GM12878 (cell line): Measurements from ENCODE around the gene OR13J1. TPM values are rescaled to one million over a fixed set of nuclear protein-coding genes. Genes with fewer than 3 reads are reported as not detected.

Experiments
- CHD4 ChIP-seq: fragments of 200-600 bp; sonication (generic); IDR thresholded peaks from 2 replicates; pipeline ENCODE4 v1.6.1; 2016; ENCODE audit warnings: mild to moderate bottlenecking
- CREM ChIP-seq: IDR thresholded peaks from 2 replicates; pipeline ENCODE4 v1.6.1; 2014; ENCODE audit warnings: antibody characterized with exemption, low read depth
- KLF5 ChIP-seq: fragments of 450-650 bp; IDR thresholded peaks from 2 replicates; pipeline ENCODE4 v1.6.1; 2014; ENCODE audit warnings: mild to moderate bottlenecking; ENCODE audit not compliant: partially characterized antibody
- NFIC ChIP-seq: IDR thresholded peaks from 2 replicates; pipeline ENCODE4 v1.6.1; 2012; ENCODE audit warnings: low read depth, mild to moderate bottlenecking, inconsistent platforms, low read length, moderate library complexity
- PAX8 ChIP-seq: fragments of 450-650 bp; IDR thresholded peaks from 2 replicates; pipeline ENCODE4 v1.6.1; 2017; ENCODE audit warnings: mild to moderate bottlenecking, moderate library complexity
- RAD51 ChIP-seq: fragments of 450-650 bp; IDR thresholded peaks from 2 replicates; pipeline ENCODE4 v1.6.1; 2016; ENCODE audit warnings: moderate library complexity, mild to moderate bottlenecking, inconsistent platforms
- STAT3 ChIP-seq: IDR thresholded peaks from 2 replicates; pipeline ENCODE4 v1.6.1; 2011; ENCODE audit warnings: low read depth, low read length, improper control_type of control experiment
- polyA plus RNA-seq, 11 experiments: library from polyadenylated mRNA; depleted of rRNA in 4 of 11; unstranded in 6 of 11; stranded (reverse) in 5 of 11; fragments of >200 nt; fragmentation: Nextera tagmentation in 4 of 11; fragmentation: Illumina TruSeq in 1 of 11; extraction: Ambion mirVana in 4 of 11; extraction: Trizol in 1 of 11; gene quantifications; 1 replicate in 1 of 11; 2 replicates in 10 of 11; pipeline versions ENCODE4 v1.2.1 to v1.2.3, GENCODE V29; 2011 to 2016; ENCODE audit warnings: inconsistent platforms in 2 of 11, missing spikeins in 2 of 11, low read depth in 1 of 11
- total RNA-seq, 4 experiments: library from RNA; depleted of rRNA in 3 of 4; stranded (reverse); fragments of >200 nt in 3 of 4; fragmentation: Illumina TruSeq in 1 of 4; extraction: Trizol in 1 of 4; gene quantifications; 2 replicates each; pipeline versions ENCODE4 v1.2.1 to v1.2.3, GENCODE V29; 2013 to 2021
- TF ChIP-seq, protein P1 (sequence below): fragments of 450-650 bp; IDR thresholded peaks from 2 replicates; pipeline ENCODE4 v1.6.1; 2016; ENCODE audit warnings: mild to moderate bottlenecking, moderate library complexity, borderline replicate concordance
- TF ChIP-seq, protein P2 (sequence below): fragments of 450-650 bp; IDR thresholded peaks from 2 replicates; pipeline ENCODE4 v1.6.1; 2017; ENCODE audit warnings: mild to moderate bottlenecking, moderate library complexity
- TF ChIP-seq, protein P3 (sequence below): IDR thresholded peaks from 2 replicates; pipeline ENCODE4 v1.6.1; 2011; ENCODE audit warnings: low read depth, low read length, improper control_type of control experiment, borderline replicate concordance

Gene OR13J1
- total and polyA plus RNA-seq, 10 of the 15 experiments (the other 5 are each of a cell fraction or from before 2014, with no cell fraction given): not detected

DNA sequence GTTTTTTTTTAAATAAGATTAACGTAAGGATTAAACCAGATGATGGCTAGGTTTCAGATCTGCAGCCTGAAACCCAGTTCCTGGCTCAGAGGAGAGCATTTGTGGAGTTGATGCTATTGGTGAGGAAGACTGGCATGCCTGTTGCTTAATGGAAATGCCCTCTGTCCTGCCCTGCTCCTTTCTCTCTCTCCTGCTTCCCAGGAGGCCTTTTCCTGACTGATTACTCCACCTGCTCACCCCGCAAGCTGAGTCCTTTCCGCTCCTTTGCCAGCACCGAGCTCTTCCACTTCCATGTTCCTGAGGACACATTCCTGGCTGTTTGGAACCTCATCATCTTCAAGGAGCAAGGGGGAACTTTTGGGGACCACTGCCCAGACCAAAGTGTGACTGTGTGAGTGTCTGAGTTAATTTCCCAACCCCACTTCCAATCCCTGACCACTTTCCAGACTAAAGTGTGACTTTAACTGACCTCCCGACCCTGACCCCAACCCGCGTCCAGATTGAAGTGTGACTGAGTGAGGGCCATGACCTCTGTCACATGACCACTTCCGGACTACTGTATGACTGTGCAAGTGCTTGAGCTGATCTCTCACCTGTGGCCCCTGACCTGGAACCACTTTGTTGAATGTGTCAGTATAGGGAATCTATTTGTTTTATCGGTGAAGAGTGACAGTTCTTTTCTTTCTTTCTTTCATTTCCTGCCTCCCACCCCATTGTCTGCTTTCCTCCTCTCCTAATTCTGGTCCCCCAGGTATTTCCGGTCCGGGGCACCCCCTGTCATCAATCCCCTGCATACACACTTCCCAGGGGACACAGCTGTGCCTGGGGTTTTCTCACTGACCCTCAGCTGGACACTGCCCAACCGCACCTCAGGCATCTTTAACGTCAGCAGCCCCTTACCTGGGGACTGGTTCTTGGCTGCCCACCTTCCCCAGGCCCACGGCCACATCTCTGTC, 35.7 kb downstream of the OR13J1 start (continued):
- TF ChIP-seq, protein P1, sequence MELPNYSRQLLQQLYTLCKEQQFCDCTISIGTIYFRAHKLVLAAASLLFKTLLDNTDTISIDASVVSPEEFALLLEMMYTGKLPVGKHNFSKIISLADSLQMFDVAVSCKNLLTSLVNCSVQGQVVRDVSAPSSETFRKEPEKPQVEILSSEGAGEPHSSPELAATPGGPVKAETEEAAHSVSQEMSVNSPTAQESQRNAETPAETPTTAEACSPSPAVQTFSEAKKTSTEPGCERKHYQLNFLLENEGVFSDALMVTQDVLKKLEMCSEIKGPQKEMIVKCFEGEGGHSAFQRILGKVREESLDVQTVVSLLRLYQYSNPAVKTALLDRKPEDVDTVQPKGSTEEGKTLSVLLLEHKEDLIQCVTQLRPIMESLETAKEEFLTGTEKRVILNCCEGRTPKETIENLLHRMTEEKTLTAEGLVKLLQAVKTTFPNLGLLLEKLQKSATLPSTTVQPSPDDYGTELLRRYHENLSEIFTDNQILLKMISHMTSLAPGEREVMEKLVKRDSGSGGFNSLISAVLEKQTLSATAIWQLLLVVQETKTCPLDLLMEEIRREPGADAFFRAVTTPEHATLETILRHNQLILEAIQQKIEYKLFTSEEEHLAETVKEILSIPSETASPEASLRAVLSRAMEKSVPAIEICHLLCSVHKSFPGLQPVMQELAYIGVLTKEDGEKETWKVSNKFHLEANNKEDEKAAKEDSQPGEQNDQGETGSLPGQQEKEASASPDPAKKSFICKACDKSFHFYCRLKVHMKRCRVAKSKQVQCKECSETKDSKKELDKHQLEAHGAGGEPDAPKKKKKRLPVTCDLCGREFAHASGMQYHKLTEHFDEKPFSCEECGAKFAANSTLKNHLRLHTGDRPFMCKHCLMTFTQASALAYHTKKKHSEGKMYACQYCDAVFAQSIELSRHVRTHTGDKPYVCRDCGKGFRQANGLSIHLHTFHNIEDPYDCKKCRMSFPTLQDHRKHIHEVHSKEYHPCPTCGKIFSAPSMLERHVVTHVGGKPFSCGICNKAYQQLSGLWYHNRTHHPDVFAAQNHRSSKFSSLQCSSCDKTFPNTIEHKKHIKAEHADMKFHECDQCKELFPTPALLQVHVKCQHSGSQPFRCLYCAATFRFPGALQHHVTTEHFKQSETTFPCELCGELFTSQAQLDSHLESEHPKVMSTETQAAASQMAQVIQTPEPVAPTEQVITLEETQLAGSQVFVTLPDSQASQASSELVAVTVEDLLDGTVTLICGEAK: peak; percentile 13; the same call in 1 of the 2 replicates
- TF ChIP-seq, protein P2, sequence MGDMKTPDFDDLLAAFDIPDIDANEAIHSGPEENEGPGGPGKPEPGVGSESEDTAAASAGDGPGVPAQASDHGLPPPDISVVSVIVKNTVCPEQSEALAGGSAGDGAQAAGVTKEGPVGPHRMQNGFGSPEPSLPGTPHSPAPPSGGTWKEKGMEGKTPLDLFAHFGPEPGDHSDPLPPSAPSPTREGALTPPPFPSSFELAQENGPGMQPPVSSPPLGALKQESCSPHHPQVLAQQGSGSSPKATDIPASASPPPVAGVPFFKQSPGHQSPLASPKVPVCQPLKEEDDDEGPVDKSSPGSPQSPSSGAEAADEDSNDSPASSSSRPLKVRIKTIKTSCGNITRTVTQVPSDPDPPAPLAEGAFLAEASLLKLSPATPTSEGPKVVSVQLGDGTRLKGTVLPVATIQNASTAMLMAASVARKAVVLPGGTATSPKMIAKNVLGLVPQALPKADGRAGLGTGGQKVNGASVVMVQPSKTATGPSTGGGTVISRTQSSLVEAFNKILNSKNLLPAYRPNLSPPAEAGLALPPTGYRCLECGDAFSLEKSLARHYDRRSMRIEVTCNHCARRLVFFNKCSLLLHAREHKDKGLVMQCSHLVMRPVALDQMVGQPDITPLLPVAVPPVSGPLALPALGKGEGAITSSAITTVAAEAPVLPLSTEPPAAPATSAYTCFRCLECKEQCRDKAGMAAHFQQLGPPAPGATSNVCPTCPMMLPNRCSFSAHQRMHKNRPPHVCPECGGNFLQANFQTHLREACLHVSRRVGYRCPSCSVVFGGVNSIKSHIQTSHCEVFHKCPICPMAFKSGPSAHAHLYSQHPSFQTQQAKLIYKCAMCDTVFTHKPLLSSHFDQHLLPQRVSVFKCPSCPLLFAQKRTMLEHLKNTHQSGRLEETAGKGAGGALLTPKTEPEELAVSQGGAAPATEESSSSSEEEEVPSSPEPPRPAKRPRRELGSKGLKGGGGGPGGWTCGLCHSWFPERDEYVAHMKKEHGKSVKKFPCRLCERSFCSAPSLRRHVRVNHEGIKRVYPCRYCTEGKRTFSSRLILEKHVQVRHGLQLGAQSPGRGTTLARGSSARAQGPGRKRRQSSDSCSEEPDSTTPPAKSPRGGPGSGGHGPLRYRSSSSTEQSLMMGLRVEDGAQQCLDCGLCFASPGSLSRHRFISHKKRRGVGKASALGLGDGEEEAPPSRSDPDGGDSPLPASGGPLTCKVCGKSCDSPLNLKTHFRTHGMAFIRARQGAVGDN: peak; percentile 95
- no peak for TF ChIP-seq KLF5
- no peak for TF ChIP-seq NFIC
- TF ChIP-seq PAX8: no peak
- TF ChIP-seq, protein P3, sequence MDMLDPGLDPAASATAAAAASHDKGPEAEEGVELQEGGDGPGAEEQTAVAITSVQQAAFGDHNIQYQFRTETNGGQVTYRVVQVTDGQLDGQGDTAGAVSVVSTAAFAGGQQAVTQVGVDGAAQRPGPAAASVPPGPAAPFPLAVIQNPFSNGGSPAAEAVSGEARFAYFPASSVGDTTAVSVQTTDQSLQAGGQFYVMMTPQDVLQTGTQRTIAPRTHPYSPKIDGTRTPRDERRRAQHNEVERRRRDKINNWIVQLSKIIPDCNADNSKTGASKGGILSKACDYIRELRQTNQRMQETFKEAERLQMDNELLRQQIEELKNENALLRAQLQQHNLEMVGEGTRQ: peak; percentile 4; the same call in 1 of the 2 replicates
- no peak for TF ChIP-seq CREM
- TF ChIP-seq CHD4: no peak
- TF ChIP-seq RAD51: peak; percentile 76
- no peak for TF ChIP-seq STAT3
